B cell (primary cell): Measurements from ENCODE around the gene RC3H2. TPM values are rescaled to one million over a fixed set of nuclear protein-coding genes. Genes with fewer than 3 reads are reported as not detected.

Experiments
- ATAC-seq: fragments of 200-7000 bp; cut with Tn5 transposase; one replicate; pipeline ENCODE4 v1.10.0; 2021; ENCODE audit warnings: low read depth, mild to moderate bottlenecking, moderate number of reproducible peaks, moderate library complexity
- CTCF ChIA-PET: fragments of 350-600 bp; sonication (Branson Sonifier 250); formaldehyde crosslinking; loops from one replicate; lab custom pipeline; 2021; ENCODE audit warnings: antibody characterized with exemption, inconsistent platforms; lab: Charles Lee
- POLR2A ChIA-PET: fragments of 350-600 bp; sonication (Branson Sonifier 250); formaldehyde crosslinking; loops from one replicate; lab custom pipeline; 2021; ENCODE audit warnings: antibody characterized with exemption; lab: Charles Lee
- DNase-seq: peaks from one replicate; pipeline ENCODE4 v3.0.0; 2013
- H2AFZ ChIP-seq: 2 replicates; pipeline ENCODE4 v1.6.1; 2012; ENCODE audit warnings: mild to moderate bottlenecking, low read depth, low read length; ENCODE audit not compliant: insufficient read depth, poor library complexity, severe bottlenecking
- H3K27ac ChIP-seq, 2 donors: 1 replicate in 1 of 2; 2 replicates in 1 of 2; pipeline ENCODE4 v1.5.1; 2012 to 2013; ENCODE audit warnings: low read length in 2 of 2, mild to moderate bottlenecking in 2 of 2, moderate library complexity in 1 of 2
- H3K27me3 ChIP-seq, 4 experiments: fragments of 200-600 bp in 1 of 4; sonication (generic) in 1 of 4; replicated peaks in 1 of 4; 1 replicate in 2 of 4; 2 replicates in 2 of 4; pipeline versions ENCODE4 v1.6.1 to v1.7.0; 2013 to 2016; ENCODE audit warnings: low read length in 3 of 4, mild to moderate bottlenecking in 2 of 4, mixed read lengths in 1 of 4, moderate library complexity in 1 of 4; ENCODE audit not compliant: insufficient read depth in 4 of 4, control insufficient read depth in 3 of 4; ENCODE audit errors: control extremely low read depth in 1 of 4
- H3K36me3 ChIP-seq, 2 experiments: replicated peaks in 1 of 2; 1 replicate in 1 of 2; 2 replicates in 1 of 2; pipeline versions ENCODE4 v1.6.1 to v1.7.1; 2013; ENCODE audit warnings: low read length in 1 of 2; ENCODE audit not compliant: insufficient read depth in 2 of 2, control insufficient read depth in 1 of 2; ENCODE audit errors: control extremely low read depth in 1 of 2, extremely low read depth in 1 of 2
- H3K4me1 ChIP-seq, 2 donors: fragments of 200-600 bp in 1 of 2; sonication (generic) in 1 of 2; 1 replicate in 1 of 2; 2 replicates in 1 of 2; pipeline versions ENCODE4 v1.5.1 to v1.6.1; 2013 to 2017; ENCODE audit warnings: low read length in 2 of 2; ENCODE audit not compliant: control insufficient read depth in 2 of 2, insufficient read depth in 2 of 2
- H3K4me2 ChIP-seq: replicated peaks from 2 replicates; pipeline ENCODE3; 2012; ENCODE audit warnings: mild to moderate bottlenecking, low read depth, low read length; ENCODE audit not compliant: poor library complexity, severe bottlenecking
- H3K4me3 ChIP-seq, 5 experiments: fragments of 200-600 bp in 1 of 5; sonication (generic) in 1 of 5; 1 replicate in 3 of 5; 2 replicates in 2 of 5; pipeline versions ENCODE4 v1.5.1 to v1.7.0; 2011 to 2016; ENCODE audit warnings: low read length in 4 of 5, mild to moderate bottlenecking in 4 of 5, low read depth in 2 of 5, control low read depth in 1 of 5, moderate library complexity in 1 of 5; ENCODE audit not compliant: insufficient read depth in 1 of 5; ENCODE audit errors: control extremely low read depth in 1 of 5, extremely low read depth in 1 of 5
- H3K79me2 ChIP-seq: fragments of 200-600 bp; sonication (generic); one replicate; pipeline ENCODE4 v1.6.0; 2016; ENCODE audit warnings: low read length; ENCODE audit not compliant: control insufficient read depth, insufficient read depth
- H3K9ac ChIP-seq: fragments of 200-600 bp; sonication (generic); 2 replicates; pipeline ENCODE4 v1.6.1; 2017; ENCODE audit warnings: mild to moderate bottlenecking, low read length, moderate library complexity
- H3K9me3 ChIP-seq, 3 donors: one replicate each; pipeline versions ENCODE4 v1.6.1 to v1.7.1; 2013; ENCODE audit warnings: low read length in 2 of 3; ENCODE audit not compliant: control insufficient read depth in 2 of 3, insufficient read depth in 1 of 3; ENCODE audit errors: control extremely low read depth in 1 of 3
- H4K20me1 ChIP-seq: 2 replicates; pipeline ENCODE4 v1.6.0; 2012; ENCODE audit warnings: mild to moderate bottlenecking, low read length; ENCODE audit not compliant: insufficient read depth, control insufficient read depth, poor library complexity, severe bottlenecking
- H3K27ac Mint-ChIP-seq: one replicate; pipeline ENCODE4 v1.8.0; 2021; ENCODE audit warnings: mixed read lengths
- H3K27me3 Mint-ChIP-seq: one replicate; pipeline ENCODE4 v1.8.0; 2021; ENCODE audit warnings: mixed read lengths
- H3K4me1 Mint-ChIP-seq: one replicate; pipeline ENCODE4 v1.8.0; 2021; ENCODE audit warnings: mixed read lengths
- H3K4me3 Mint-ChIP-seq: one replicate; pipeline ENCODE4 v1.8.0; 2021; ENCODE audit warnings: mixed read lengths
- H3K9me3 Mint-ChIP-seq: one replicate; pipeline ENCODE4 v1.8.0; 2022; ENCODE audit warnings: mixed read lengths; ENCODE audit not compliant: insufficient read depth
- EZH2 ChIP-seq: IDR thresholded peaks from 2 replicates; pipeline ENCODE4 v1.6.1; 2012; ENCODE audit warnings: borderline replicate concordance, low read depth, mild to moderate bottlenecking, moderate library complexity, low read length; ENCODE audit not compliant: insufficient read depth, poor library complexity, severe bottlenecking
- WGBS: methylation state at CpG from one replicate; pipeline ENCODE4 v1.1.5; 2013; ENCODE audit warnings: missing lambda C conversion rate; ENCODE audit not compliant: insufficient coverage; 5-methylcytosine and 5-hydroxymethylcytosine counted together
- intact Hi-C: fragments of 100-400 bp; cut with micrococcal nuclease; formaldehyde crosslinking; loops from one replicate; pipeline ENCODE4 v1.10.0; 2022
- polyA plus RNA-seq: library from polyadenylated mRNA; depleted of rRNA; stranded (reverse); fragments of >200 nt; gene quantifications from 2 replicates; pipeline ENCODE4 v1.2.3, GENCODE V29; 2012
- total RNA-seq, 2 donors: library from RNA; stranded (reverse); fragments of 120-200 nt in 1 of 2; gene quantifications; 1 replicate in 1 of 2; 2 replicates in 1 of 2; pipeline versions ENCODE4 v1.2.3 to v1.2.4, GENCODE V29; 2013 to 2022
- TF ChIP-seq, protein P1 (sequence below): fragments of 200-600 bp; IDR thresholded peaks from one replicate; pipeline ENCODE4 v1.8.0; 2022; ENCODE audit warnings: antibody characterized with exemption, mild to moderate bottlenecking

Gene RC3H2
- total and polyA plus RNA-seq, 2 donors (not counting 1 experiment from before 2014, with no cell fraction given), result 17.2 to 74.4 TPM

GRCh38 chr9:122863407-122863806 lies 41.8 kb downstream of the RC3H2 start:
- Histone ChIP-seq H3K9me3 (no peaks in the 10 kb centered on the region), H3K9ac (no peak overlapping the region), H3K36me3 (peaks cover 10 to 21% of the 10 kb centered on the region in 2 experiments), H4K20me1 (no peaks in the 10 kb centered on the region), H3K4me1 (no peaks in the 10 kb centered on the region), H3K4me2 (no peak overlapping the region), H3K79me2 (no peaks in the 10 kb centered on the region), H3K4me3 (no peak overlapping the region), H3K27ac (no peak overlapping the region), H3K27me3 (no peaks in the 10 kb centered on the region), H2AFZ (no peak overlapping the region)
- H3K4me3 Mint-ChIP-seq, result no peak overlapping the region
- WGBS, result no CpG with 5 or more reads among the region's 3 CpGs
- no peaks in the 10 kb centered on the region for H3K4me1 Mint-ChIP-seq
- intact Hi-C loops, result no loop called here
- ChIA-PET POLR2A (no interaction called here), CTCF (no interaction called here)
- H3K9me3 Mint-ChIP-seq, result no peaks in the 10 kb centered on the region
- H3K27me3 Mint-ChIP-seq, result no peaks in the 10 kb centered on the region
- ATAC-seq (no peak), DNase-seq (no peak)
- TF ChIP-seq EZH2, result no peak
- TF ChIP-seq, protein P1, sequence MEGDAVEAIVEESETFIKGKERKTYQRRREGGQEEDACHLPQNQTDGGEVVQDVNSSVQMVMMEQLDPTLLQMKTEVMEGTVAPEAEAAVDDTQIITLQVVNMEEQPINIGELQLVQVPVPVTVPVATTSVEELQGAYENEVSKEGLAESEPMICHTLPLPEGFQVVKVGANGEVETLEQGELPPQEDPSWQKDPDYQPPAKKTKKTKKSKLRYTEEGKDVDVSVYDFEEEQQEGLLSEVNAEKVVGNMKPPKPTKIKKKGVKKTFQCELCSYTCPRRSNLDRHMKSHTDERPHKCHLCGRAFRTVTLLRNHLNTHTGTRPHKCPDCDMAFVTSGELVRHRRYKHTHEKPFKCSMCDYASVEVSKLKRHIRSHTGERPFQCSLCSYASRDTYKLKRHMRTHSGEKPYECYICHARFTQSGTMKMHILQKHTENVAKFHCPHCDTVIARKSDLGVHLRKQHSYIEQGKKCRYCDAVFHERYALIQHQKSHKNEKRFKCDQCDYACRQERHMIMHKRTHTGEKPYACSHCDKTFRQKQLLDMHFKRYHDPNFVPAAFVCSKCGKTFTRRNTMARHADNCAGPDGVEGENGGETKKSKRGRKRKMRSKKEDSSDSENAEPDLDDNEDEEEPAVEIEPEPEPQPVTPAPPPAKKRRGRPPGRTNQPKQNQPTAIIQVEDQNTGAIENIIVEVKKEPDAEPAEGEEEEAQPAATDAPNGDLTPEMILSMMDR, result no peak
- H3K27ac Mint-ChIP-seq, result no peak overlapping the region

GRCh38 chr9:122860319-122861142 lies 44.6 kb downstream of the RC3H2 start:
- H3K27me3 Mint-ChIP-seq, result no peaks in the 10 kb centered on the region
- no peak overlapping the region for H2AFZ ChIP-seq
- TF ChIP-seq, protein P1, result no peak
- no peak for TF ChIP-seq EZH2
- no peaks in the 10 kb centered on the region for H4K20me1 ChIP-seq
- H3K27ac Mint-ChIP-seq, result no peak overlapping the region
- no peaks in the 10 kb centered on the region for H3K9me3 ChIP-seq
- H3K4me1 Mint-ChIP-seq, result no peaks in the 10 kb centered on the region
- DNase-seq (no peak), ATAC-seq (no peak)
- no peaks in the 10 kb centered on the region for H3K27me3 ChIP-seq
- H3K27ac ChIP-seq, result no peak overlapping the region
- no peak overlapping the region for H3K4me3 Mint-ChIP-seq
- no peaks in the 10 kb centered on the region for H3K4me1 ChIP-seq
- H3K4me2 ChIP-seq, result no peak overlapping the region
- POLR2A ChIA-PET, result no interaction called here
- peaks cover 16 to 44% of the 10 kb centered on the region in 2 experiments for H3K36me3 ChIP-seq
- no peak overlapping the region for H3K9ac ChIP-seq
- no peaks in the 10 kb centered on the region for H3K79me2 ChIP-seq
- CTCF ChIA-PET, result interaction anchor here (0.9 to 1.7 kb wide), 2 partner anchors 290 to 525 kb away, joined by 4 read pairs; no protein-coding TSS in a partner anchor
- intact Hi-C loops, result no loop called here
- 100% methylated on average over 2 of the region's 8 CpGs for WGBS
- no peak overlapping the region for H3K4me3 ChIP-seq
- no peaks in the 10 kb centered on the region for H3K9me3 Mint-ChIP-seq
